Measurements from ENCODE around the gene THOC7. TPM values are rescaled to one million over a fixed set of nuclear protein-coding genes. Genes with fewer than 3 reads are reported as not detected.

THOC7 gene
- total RNA-seq, 1 experiment from 2014 or later: 78.3 TPM

DNA sequence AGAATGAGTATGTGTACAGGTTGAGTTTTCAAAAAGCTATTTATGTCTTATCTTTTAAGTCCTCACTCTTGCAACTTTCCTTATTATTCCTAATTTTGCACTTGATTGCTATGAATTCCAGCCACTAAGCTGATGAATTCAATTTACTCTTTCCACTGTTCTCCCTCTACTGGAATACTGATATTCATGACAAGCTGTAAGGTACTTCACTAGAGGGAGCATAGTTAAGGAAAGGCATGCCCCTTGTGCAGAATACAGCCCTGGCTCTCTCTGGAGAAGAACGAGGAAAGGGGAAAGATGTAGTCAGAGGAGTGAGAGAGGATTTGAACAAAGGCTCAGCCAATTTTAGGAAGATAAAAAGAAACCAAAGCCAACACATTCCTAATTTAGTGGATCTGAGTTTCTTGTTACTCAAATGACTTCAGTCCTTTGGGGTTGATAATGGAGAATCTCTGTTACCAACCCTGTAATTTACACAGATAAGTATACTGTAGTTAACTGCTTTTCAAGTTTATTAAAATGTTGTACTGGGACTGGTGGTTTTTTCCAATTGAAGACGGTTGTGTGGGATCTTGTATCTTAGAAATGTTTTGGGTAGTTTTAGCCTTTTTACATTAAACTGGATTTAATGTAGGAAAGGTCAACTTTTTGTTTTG, 44.6 kb upstream of the THOC7 start:
- H3K27me3 ChIP-seq (replicated peaks; ENCODE audit: control insufficient read depth, insufficient read depth, low read length): no peaks in the 10 kb centered on the region
- TF ChIP-seq, protein P1, sequence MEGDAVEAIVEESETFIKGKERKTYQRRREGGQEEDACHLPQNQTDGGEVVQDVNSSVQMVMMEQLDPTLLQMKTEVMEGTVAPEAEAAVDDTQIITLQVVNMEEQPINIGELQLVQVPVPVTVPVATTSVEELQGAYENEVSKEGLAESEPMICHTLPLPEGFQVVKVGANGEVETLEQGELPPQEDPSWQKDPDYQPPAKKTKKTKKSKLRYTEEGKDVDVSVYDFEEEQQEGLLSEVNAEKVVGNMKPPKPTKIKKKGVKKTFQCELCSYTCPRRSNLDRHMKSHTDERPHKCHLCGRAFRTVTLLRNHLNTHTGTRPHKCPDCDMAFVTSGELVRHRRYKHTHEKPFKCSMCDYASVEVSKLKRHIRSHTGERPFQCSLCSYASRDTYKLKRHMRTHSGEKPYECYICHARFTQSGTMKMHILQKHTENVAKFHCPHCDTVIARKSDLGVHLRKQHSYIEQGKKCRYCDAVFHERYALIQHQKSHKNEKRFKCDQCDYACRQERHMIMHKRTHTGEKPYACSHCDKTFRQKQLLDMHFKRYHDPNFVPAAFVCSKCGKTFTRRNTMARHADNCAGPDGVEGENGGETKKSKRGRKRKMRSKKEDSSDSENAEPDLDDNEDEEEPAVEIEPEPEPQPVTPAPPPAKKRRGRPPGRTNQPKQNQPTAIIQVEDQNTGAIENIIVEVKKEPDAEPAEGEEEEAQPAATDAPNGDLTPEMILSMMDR (IDR thresholded peaks at IDR 0.05; ENCODE audit: insufficient read depth in 1 of 2, low read depth in 1 of 2, low read length in 1 of 2, severe bottlenecking in 1 of 2, unreplicated experiment in 1 of 2): peak in 1 of 2 experiments; percentile 37
- ChIA-PET POLR2A (no interaction called here), CTCF (interaction anchor here (0.6 to 1.1 kb wide), 2 partner anchors 45 to 156 kb away, joined by 3 read pairs; partner anchors contain the start of genes ATXN7 and THOC7)
- no TSS peak for BruUV-seq (replicated peaks)
- no peak for DNase-seq
- Mint-ChIP-seq H3K27me3 (ENCODE audit: insufficient read depth, unreplicated experiment) (no peaks in the 10 kb centered on the region), H3K36me3 (ENCODE audit: insufficient read depth, unreplicated experiment) (peaks cover 7% of the 10 kb centered on the region), H3K27ac (ENCODE audit: unreplicated experiment) (no peak overlapping the region), H3K4me3 (ENCODE audit: unreplicated experiment) (no peak overlapping the region), H3K4me1 (ENCODE audit: low read depth, unreplicated experiment) (peaks cover 4% of the 10 kb centered on the region), H3K9me3 (ENCODE audit: unreplicated experiment) (no peaks in the 10 kb centered on the region)
- H3K9me3 ChIP-seq: no peaks in the 10 kb centered on the region
- no peak overlapping the region for H3K4me3 ChIP-seq (ENCODE audit: low read depth, low read length)
- intact Hi-C loops (cut with micrococcal nuclease; ENCODE audit: unreplicated experiment): no loop called here
- no peaks in the 10 kb centered on the region for H3K36me3 ChIP-seq (ENCODE audit: control insufficient read depth, insufficient read depth, low read length)
- H3K4me1 ChIP-seq: peaks cover 10% of the 10 kb centered on the region

DNA sequence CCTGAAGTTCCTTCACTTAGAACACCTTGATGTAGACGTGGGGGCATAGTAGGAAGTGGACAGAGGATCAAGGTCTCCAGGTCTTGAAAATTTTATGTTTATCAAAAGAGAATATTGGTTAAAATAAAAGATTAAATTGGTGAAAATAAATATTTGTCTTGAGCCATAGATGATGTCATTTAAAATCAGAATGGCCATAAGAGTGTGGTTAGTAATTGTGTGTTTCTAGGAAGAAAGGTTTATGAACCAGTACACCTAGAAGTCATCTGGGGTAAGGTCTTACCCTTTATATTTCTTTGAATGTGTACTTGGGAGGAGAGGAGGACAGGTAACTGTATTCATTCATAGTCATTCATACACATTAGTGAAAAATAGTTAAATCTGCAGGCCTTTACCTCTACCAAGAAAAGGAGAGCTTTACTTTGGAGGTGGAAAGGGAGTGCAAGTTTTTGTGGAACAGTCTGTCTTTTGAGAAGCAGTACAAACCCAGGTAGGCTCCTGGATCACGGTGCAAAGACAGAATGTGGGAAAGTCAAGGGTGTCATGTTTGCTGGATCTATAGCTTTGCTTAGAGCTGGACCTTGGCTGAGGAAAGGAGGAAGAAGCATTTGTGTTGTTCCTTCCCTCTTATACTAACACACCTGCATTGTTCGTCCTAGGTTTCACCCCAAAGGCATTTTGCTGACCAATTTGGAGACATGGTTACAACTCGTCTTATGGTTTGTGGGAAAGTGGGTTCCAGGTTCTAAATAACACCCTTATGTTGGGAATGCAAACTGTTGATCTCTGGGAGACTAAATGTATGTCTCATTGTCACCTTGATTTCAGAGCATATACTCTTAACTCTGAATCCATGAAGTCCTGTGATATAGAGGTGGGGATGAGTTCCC, 42.4 kb upstream of the THOC7 start:
- ChIA-PET CTCF (no interaction called here), POLR2A (no interaction called here)
- Mint-ChIP-seq H3K4me3 (ENCODE audit: unreplicated experiment) (no peak overlapping the region), H3K4me1 (ENCODE audit: low read depth, unreplicated experiment) (peaks cover 4% of the 10 kb centered on the region), H3K27me3 (ENCODE audit: insufficient read depth, unreplicated experiment) (no peaks in the 10 kb centered on the region), H3K36me3 (ENCODE audit: insufficient read depth, unreplicated experiment) (peaks cover 7% of the 10 kb centered on the region), H3K9me3 (ENCODE audit: unreplicated experiment) (no peaks in the 10 kb centered on the region), H3K27ac (ENCODE audit: unreplicated experiment) (no peak overlapping the region)
- H3K4me1 ChIP-seq: peaks cover 10% of the 10 kb centered on the region
- H3K9me3 ChIP-seq: no peaks in the 10 kb centered on the region
- no peak overlapping the region for H3K4me3 ChIP-seq (ENCODE audit: low read depth, low read length)
- DNase-seq: no peak
- H3K27me3 ChIP-seq (replicated peaks; ENCODE audit: control insufficient read depth, insufficient read depth, low read length): no peaks in the 10 kb centered on the region
- H3K36me3 ChIP-seq (ENCODE audit: control insufficient read depth, insufficient read depth, low read length): no peaks in the 10 kb centered on the region
- BruUV-seq (replicated peaks): no TSS peak
- TF ChIP-seq, protein P1 (IDR thresholded peaks at IDR 0.05; ENCODE audit: insufficient read depth in 1 of 2, low read depth in 1 of 2, low read length in 1 of 2, severe bottlenecking in 1 of 2, unreplicated experiment in 1 of 2): no peak
- intact Hi-C loops (cut with micrococcal nuclease; ENCODE audit: unreplicated experiment): no loop called here

DNA sequence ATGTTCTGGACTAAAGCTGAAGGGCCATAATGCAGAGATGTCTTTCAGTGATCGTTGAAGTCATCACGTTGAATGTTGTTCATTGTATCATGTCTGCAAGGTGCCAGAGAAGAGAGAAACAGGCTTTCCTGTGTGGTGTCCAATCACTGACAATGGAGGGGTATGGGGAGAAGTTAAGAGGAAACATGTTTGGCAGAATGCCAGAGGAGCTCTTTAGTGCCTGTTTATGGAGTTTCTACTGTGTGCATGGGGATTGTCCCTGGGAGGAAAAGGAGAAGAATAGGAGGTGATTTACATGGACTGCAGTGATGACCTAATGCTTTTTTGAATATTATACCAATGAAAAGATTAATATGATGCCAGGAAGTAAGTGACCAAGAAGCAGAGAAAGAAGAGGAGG, 36.9 kb upstream of the THOC7 start:
- H3K4me1 Mint-ChIP-seq (ENCODE audit: low read depth, unreplicated experiment): no peaks in the 10 kb centered on the region
- DNase-seq: no peak
- BruUV-seq (replicated peaks): no TSS peak
- POLR2A ChIA-PET: no interaction called here
- H3K4me3 ChIP-seq (ENCODE audit: low read depth, low read length): no peak overlapping the region
- peaks cover 15% of the 10 kb centered on the region for H3K36me3 Mint-ChIP-seq (ENCODE audit: insufficient read depth, unreplicated experiment)
- H3K4me1 ChIP-seq: no peaks in the 10 kb centered on the region
- no peaks in the 10 kb centered on the region for H3K9me3 ChIP-seq
- intact Hi-C loops (cut with micrococcal nuclease; ENCODE audit: unreplicated experiment): no loop called here
- H3K36me3 ChIP-seq (ENCODE audit: control insufficient read depth, insufficient read depth, low read length): no peaks in the 10 kb centered on the region; the same call in 1 of the 2 replicates
- CTCF ChIA-PET: no interaction called here
- TF ChIP-seq, protein P1 (IDR thresholded peaks at IDR 0.05; ENCODE audit: insufficient read depth in 1 of 2, low read depth in 1 of 2, low read length in 1 of 2, severe bottlenecking in 1 of 2, unreplicated experiment in 1 of 2): no peak
- H3K4me3 Mint-ChIP-seq (ENCODE audit: unreplicated experiment): no peak overlapping the region
- H3K9me3 Mint-ChIP-seq (ENCODE audit: unreplicated experiment): no peaks in the 10 kb centered on the region
- H3K27ac Mint-ChIP-seq (ENCODE audit: unreplicated experiment): no peak overlapping the region
- no peaks in the 10 kb centered on the region for H3K27me3 ChIP-seq (replicated peaks; ENCODE audit: control insufficient read depth, insufficient read depth, low read length)
- no peaks in the 10 kb centered on the region for H3K27me3 Mint-ChIP-seq (ENCODE audit: insufficient read depth, unreplicated experiment)
